ACC112 (cell line): ENCODE data around the gene NRG3.

Experiments
- H2AFZ ChIP-seq: fragments of 200-600 bp; sonication (generic); one replicate; pipeline ENCODE4 v1.6.0; 2017; ENCODE audit warnings: antibody characterized with exemption, low read length; ENCODE audit not compliant: unreplicated experiment
- H3K27ac ChIP-seq: fragments of 200-600 bp; sonication (generic); 2 replicates; pipeline ENCODE4 v1.5.1; 2014; ENCODE audit warnings: low read depth, mild to moderate bottlenecking, antibody characterized with exemption, low read length, moderate library complexity
- H3K27me3 ChIP-seq: fragments of 200-600 bp; sonication (generic); 2 replicates; pipeline ENCODE4 v1.6.1; 2014; ENCODE audit warnings: mild to moderate bottlenecking, antibody characterized with exemption, low read length, moderate library complexity, mixed read lengths; ENCODE audit not compliant: insufficient read depth
- H3K36me3 ChIP-seq: fragments of 200-600 bp; sonication (generic); 2 replicates; pipeline ENCODE4 v1.6.1; 2016; ENCODE audit warnings: mild to moderate bottlenecking, antibody characterized with exemption, low read length, moderate library complexity, mixed read lengths; ENCODE audit not compliant: insufficient read depth
- H3K4me1 ChIP-seq: fragments of 200-600 bp; sonication (generic); one replicate; pipeline ENCODE4 v1.6.1; 2016; ENCODE audit warnings: low read length, mixed read lengths; ENCODE audit not compliant: insufficient read depth, unreplicated experiment, control insufficient read depth
- H3K4me3 ChIP-seq: fragments of 200-600 bp; sonication (generic); 2 replicates; pipeline ENCODE4 v1.5.1; 2014; ENCODE audit warnings: mild to moderate bottlenecking, low read depth, low read length
- H3K79me2 ChIP-seq: fragments of 200-600 bp; sonication (generic); one replicate; pipeline ENCODE4 v1.6.0; 2016; ENCODE audit warnings: low read length; ENCODE audit not compliant: control insufficient read depth, unreplicated experiment, insufficient read depth

NRG3 gene

GRCh38 chr10:82496114-82496513, 621.1 kb downstream of the NRG3 start:
- Histone ChIP-seq H3K36me3 (no peaks in the 10 kb centered on the region), H3K27ac (no peak overlapping the region), H3K4me1 (no peaks in the 10 kb centered on the region), H3K27me3 (no peaks in the 10 kb centered on the region), H3K4me3 (no peak overlapping the region), H2AFZ (no peak overlapping the region), H3K79me2 (no peaks in the 10 kb centered on the region)

DNA sequence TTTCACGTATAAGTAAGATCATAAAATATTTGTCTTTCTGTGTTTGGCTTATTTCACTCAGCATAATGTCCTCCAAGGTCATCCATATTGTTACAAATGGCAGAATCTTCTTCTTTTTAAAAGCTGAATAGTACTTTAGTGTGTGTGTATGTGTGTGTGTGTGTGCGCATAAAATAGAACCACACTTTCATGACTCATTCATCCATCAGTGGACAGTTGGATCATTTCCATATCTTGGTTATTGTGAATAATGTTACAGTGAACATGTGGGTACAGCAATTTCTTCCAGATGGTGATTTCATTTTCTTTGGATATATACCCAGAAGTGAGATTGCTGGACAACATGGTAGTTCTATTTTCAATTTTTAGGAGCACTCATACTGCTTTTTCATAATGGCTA, 622.4 kb downstream of the NRG3 start:
- Histone ChIP-seq H3K27me3 (no peaks in the 10 kb centered on the region), H3K4me3 (no peak overlapping the region), H3K36me3 (no peaks in the 10 kb centered on the region), H3K79me2 (no peaks in the 10 kb centered on the region), H3K4me1 (no peaks in the 10 kb centered on the region), H3K27ac (no peak overlapping the region), H2AFZ (no peak overlapping the region)

DNA sequence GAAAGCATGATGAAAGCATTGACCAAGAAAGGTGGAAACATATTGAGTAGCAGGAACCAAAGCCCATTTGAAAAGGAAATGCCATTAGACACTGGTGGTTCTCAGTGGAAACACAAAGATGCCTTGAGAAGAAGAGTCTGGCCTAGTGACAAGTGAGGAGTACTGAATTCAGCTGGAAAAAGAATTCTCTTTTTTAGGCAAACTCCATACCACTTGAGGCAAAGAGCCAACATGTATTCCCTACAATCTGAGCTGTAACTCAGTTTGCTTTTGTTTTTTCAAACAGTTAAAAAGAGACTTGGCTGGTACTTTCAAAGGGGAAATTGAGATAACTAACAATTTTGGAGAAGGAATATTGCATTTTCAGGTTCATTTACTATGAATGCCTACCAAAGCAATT, 624.0 kb downstream of the NRG3 start:
- H3K27ac ChIP-seq: no peak overlapping the region
- H3K27me3 ChIP-seq: no peaks in the 10 kb centered on the region
- no peaks in the 10 kb centered on the region for H3K4me1 ChIP-seq
- no peak overlapping the region for H2AFZ ChIP-seq
- H3K79me2 ChIP-seq: no peaks in the 10 kb centered on the region
- H3K36me3 ChIP-seq: no peaks in the 10 kb centered on the region
- no peak overlapping the region for H3K4me3 ChIP-seq

DNA sequence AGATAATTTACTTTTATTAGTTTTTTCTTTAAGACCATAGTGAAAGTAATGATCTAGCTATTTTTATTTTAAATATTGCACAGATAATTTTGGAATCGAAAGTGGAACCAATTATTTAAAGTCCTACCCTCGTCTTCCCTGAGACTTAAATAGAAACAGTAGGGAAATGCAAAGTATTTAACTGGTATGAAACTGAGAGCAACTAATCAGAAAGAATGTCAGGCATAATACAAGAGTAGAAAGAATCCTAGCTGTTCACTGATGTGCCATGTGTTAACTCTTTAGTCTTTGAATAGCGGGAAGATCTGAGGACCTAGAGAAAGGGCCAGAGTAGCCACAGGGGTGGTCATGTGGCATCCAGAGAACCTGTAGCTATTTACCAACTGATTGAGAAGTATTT, 630.0 kb downstream of the NRG3 start:
- H3K27me3 ChIP-seq: no peaks in the 10 kb centered on the region
- H3K27ac ChIP-seq: no peak overlapping the region

GRCh38 chr10:82506680-82507376, 631.8 kb downstream of the NRG3 start:
- no peaks in the 10 kb centered on the region for H3K36me3 ChIP-seq
- no peak overlapping the region for H3K27ac ChIP-seq
- no peaks in the 10 kb centered on the region for H3K79me2 ChIP-seq
- no peaks in the 10 kb centered on the region for H3K4me1 ChIP-seq
- H3K4me3 ChIP-seq: no peak overlapping the region
- no peaks in the 10 kb centered on the region for H3K27me3 ChIP-seq
- no peak overlapping the region for H2AFZ ChIP-seq

More for the DNA sequence above, 630.0 kb downstream of the NRG3 start:
- no peak overlapping the region for H2AFZ ChIP-seq
- H3K4me3 ChIP-seq: no peak overlapping the region
- no peaks in the 10 kb centered on the region for H3K36me3 ChIP-seq
- H3K79me2 ChIP-seq: no peaks in the 10 kb centered on the region
- H3K4me1 ChIP-seq: no peaks in the 10 kb centered on the region

GRCh38 chr10:82515256-82515655, 640.3 kb downstream of the NRG3 start:
- Histone ChIP-seq H3K27me3 (no peaks in the 10 kb centered on the region), H3K79me2 (no peaks in the 10 kb centered on the region), H2AFZ (no peak overlapping the region), H3K4me3 (no peak overlapping the region), H3K27ac (no peak overlapping the region), H3K36me3 (no peaks in the 10 kb centered on the region), H3K4me1 (no peaks in the 10 kb centered on the region)

- Histone ChIP-seq H3K27me3 (no peaks in the 10 kb centered on the region), H2AFZ (no peak overlapping the region), H3K27ac (no peak overlapping the region), H3K4me3 (no peak overlapping the region), H3K4me1 (no peaks in the 10 kb centered on the region), H3K79me2 (no peaks in the 10 kb centered on the region), H3K36me3 (no peaks in the 10 kb centered on the region)
Measured at GRCh38 chr10:82529062-82529461, 654.1 kb downstream of the NRG3 start.

- Histone ChIP-seq H3K27ac (no peak overlapping the region), H3K36me3 (no peaks in the 10 kb centered on the region), H3K79me2 (no peaks in the 10 kb centered on the region), H3K27me3 (no peaks in the 10 kb centered on the region), H3K4me3 (no peak overlapping the region), H2AFZ (no peak overlapping the region), H3K4me1 (no peaks in the 10 kb centered on the region)
Measured at GRCh38 chr10:82535457-82535856, 660.5 kb downstream of the NRG3 start.

GRCh38 chr10:82536668-82537067, 661.7 kb downstream of the NRG3 start:
- no peaks in the 10 kb centered on the region for H3K36me3 ChIP-seq
- H3K79me2 ChIP-seq: no peaks in the 10 kb centered on the region
- H3K27me3 ChIP-seq: no peaks in the 10 kb centered on the region
- no peak overlapping the region for H3K27ac ChIP-seq
- H3K4me3 ChIP-seq: no peak overlapping the region
- no peak overlapping the region for H2AFZ ChIP-seq
- no peaks in the 10 kb centered on the region for H3K4me1 ChIP-seq

DNA sequence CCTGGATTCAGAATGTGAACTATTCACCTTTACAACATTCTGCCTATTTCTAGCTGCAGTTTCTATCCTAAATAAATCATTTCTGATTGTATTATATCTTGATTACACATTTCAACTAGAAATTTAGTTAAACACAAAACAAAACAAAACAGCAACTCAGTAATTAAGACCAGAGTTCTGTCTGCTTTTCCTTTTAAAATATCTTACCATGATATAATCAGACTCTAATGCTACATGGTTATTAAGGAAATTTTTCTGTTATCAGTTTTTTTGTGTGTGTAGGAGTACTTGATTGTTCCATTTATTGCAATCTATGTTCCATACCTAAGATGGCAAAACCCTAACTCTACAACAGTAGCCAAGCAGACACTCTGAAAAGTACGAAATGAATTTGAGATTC, 663.3 kb downstream of the NRG3 start:
- H3K4me1 ChIP-seq: no peaks in the 10 kb centered on the region
- no peak overlapping the region for H3K27ac ChIP-seq
- no peaks in the 10 kb centered on the region for H3K79me2 ChIP-seq
- no peaks in the 10 kb centered on the region for H3K36me3 ChIP-seq
- H3K4me3 ChIP-seq: no peak overlapping the region
- H3K27me3 ChIP-seq: no peaks in the 10 kb centered on the region
- H2AFZ ChIP-seq: no peak overlapping the region

DNA sequence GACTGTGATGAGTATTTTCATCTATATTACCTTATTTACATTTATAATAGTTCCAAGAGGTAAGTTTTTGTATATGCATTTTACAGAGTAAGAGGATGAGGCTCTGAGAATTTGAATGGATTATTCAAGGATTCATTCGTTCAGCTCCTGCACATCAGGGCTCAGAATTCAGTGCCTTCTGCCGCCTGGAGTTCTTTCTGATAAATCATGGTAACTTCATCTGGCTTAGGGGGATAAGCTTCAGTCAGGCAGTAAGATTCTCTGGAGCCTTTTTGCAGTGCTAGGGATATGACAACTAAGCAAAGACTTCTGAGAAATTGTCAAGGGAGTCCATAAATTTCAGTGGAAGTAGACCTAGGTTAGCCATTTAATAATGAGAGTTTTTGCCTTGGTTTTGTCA, 668.6 kb downstream of the NRG3 start:
- no peaks in the 10 kb centered on the region for H3K79me2 ChIP-seq
- no peak overlapping the region for H2AFZ ChIP-seq
- H3K27ac ChIP-seq: no peak overlapping the region
- no peaks in the 10 kb centered on the region for H3K36me3 ChIP-seq
- H3K4me3 ChIP-seq: no peak overlapping the region
- no peaks in the 10 kb centered on the region for H3K4me1 ChIP-seq
- H3K27me3 ChIP-seq: no peaks in the 10 kb centered on the region
